Common myeloid progenitor, CD34-positive (primary cell): Measurements from ENCODE around the gene RAB25.
A peak's percentile ranks its signal among the peaks of the same experiment; 100 is the strongest.

Source experiments
- CTCF ChIA-PET: fragments of 350-600 bp; sonication (Branson Sonifier 250); formaldehyde crosslinking; loops from one replicate; lab custom pipeline; 2021; ENCODE audit warnings: antibody characterized with exemption; lab: Charles Lee
- POLR2A ChIA-PET: fragments of 350-600 bp; sonication (Branson Sonifier 250); formaldehyde crosslinking; loops from one replicate; lab custom pipeline; 2021; ENCODE audit warnings: antibody characterized with exemption; lab: Charles Lee
- DNase-seq, 3 donors: peaks; one replicate each; pipeline versions ENCODE4 v3.0.0 to v3.0.0-alpha.2; 2013
- H3K27ac ChIP-seq, 2 experiments: 1 replicate in 1 of 2; 2 replicates in 1 of 2; pipeline ENCODE4 v1.7.0; 2013; ENCODE audit warnings: inconsistent platforms in 2 of 2, low read length in 2 of 2, mild to moderate bottlenecking in 2 of 2, low read depth in 1 of 2, moderate library complexity in 1 of 2; ENCODE audit not compliant: severe bottlenecking in 2 of 2, insufficient read depth in 1 of 2, poor library complexity in 1 of 2
- H3K27me3 ChIP-seq, 5 experiments: replicated peaks in 2 of 5; 1 replicate in 3 of 5; 2 replicates in 2 of 5; pipeline versions ENCODE4 v1.6.1 to v1.7.0; 2013; ENCODE audit warnings: low read length in 4 of 5, mild to moderate bottlenecking in 2 of 5, moderate library complexity in 2 of 5, inconsistent platforms in 1 of 5; ENCODE audit not compliant: insufficient read depth in 5 of 5, control insufficient read depth in 4 of 5
- H3K36me3 ChIP-seq, 4 experiments: 1 replicate in 2 of 4; 2 replicates in 2 of 4; pipeline versions ENCODE4 v1.6.1 to v1.7.0; 2013; ENCODE audit warnings: low read length in 3 of 4, control low read depth in 1 of 4, mild to moderate bottlenecking in 1 of 4; ENCODE audit not compliant: control insufficient read depth in 4 of 4, insufficient read depth in 4 of 4
- H3K4me1 ChIP-seq, 4 experiments: 1 replicate in 3 of 4; 2 replicates in 1 of 4; pipeline versions ENCODE4 v1.6.1 to v1.7.1; 2013; ENCODE audit warnings: low read length in 3 of 4, mild to moderate bottlenecking in 3 of 4, control low read depth in 1 of 4, inconsistent platforms in 1 of 4, moderate library complexity in 1 of 4; ENCODE audit not compliant: control insufficient read depth in 4 of 4, insufficient read depth in 4 of 4; ENCODE audit errors: control extremely low read depth in 1 of 4
- H3K4me3 ChIP-seq, 7 experiments: 1 replicate in 4 of 7; 2 replicates in 3 of 7; pipeline versions ENCODE4 v1.5.1 to v1.7.0; 2013; ENCODE audit warnings: mild to moderate bottlenecking in 7 of 7, low read length in 6 of 7, moderate library complexity in 6 of 7, inconsistent platforms in 2 of 7, low read depth in 2 of 7, control low read depth in 1 of 7; ENCODE audit not compliant: insufficient read depth in 4 of 7, control insufficient read depth in 1 of 7; ENCODE audit errors: extremely low read depth in 1 of 7
- H3K9me3 ChIP-seq, 5 experiments: 1 replicate in 4 of 5; 2 replicates in 1 of 5; pipeline versions ENCODE4 v1.6.1 to v1.7.1; 2013; ENCODE audit warnings: low read length in 4 of 5, mild to moderate bottlenecking in 2 of 5, inconsistent platforms in 1 of 5, low read depth in 1 of 5, moderate library complexity in 1 of 5; ENCODE audit not compliant: control insufficient read depth in 4 of 5, insufficient read depth in 2 of 5; ENCODE audit errors: control extremely low read depth in 1 of 5
- WGBS: methylation state at CpG from one replicate; pipeline ENCODE4 v1.1.5; 2013; ENCODE audit not compliant: insufficient coverage; 5-methylcytosine and 5-hydroxymethylcytosine counted together

Gene RAB25

DNA sequence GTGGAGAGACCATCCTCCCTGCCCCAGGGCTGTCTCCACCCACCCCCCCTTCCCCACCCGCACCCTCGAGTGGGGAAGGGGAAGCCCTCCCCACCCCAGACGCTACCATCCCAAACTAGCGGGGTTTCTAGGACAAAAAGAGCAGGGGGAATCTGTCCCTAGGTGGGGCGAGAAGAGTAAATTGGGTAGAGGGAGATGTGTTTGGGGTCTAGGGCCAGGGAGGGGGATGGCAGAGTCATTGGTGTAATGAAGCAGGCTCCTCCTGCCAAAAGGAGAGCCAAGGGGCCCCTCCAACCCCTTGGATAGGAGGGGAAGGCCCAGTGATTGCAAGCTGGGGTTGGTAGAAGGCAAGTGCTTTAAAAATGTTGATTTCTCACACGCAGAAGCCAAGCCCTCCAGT lies 11.3 kb downstream of the RAB25 start:
- H3K4me1 ChIP-seq: peaks cover 0 to 29% (median 22%) of the 10 kb centered on the region in 4 experiments
- no peaks in the 10 kb centered on the region for H3K27me3 ChIP-seq
- no peak overlapping the region for H3K4me3 ChIP-seq
- no peak for DNase-seq
- peaks cover 0 to 5% (median 0%) of the 10 kb centered on the region in 4 experiments for H3K36me3 ChIP-seq
- ChIA-PET POLR2A (no interaction called here), CTCF (interaction anchor here (1.0 to 1.1 kb wide), 2 partner anchors 47 to 134 kb away, joined by 3 to 5 read pairs; no protein-coding TSS in a partner anchor)
- no peak overlapping the region for H3K27ac ChIP-seq
- no peaks in the 10 kb centered on the region for H3K9me3 ChIP-seq
- 100% methylated on average over 1 of the region's 6 CpGs for WGBS

DNA sequence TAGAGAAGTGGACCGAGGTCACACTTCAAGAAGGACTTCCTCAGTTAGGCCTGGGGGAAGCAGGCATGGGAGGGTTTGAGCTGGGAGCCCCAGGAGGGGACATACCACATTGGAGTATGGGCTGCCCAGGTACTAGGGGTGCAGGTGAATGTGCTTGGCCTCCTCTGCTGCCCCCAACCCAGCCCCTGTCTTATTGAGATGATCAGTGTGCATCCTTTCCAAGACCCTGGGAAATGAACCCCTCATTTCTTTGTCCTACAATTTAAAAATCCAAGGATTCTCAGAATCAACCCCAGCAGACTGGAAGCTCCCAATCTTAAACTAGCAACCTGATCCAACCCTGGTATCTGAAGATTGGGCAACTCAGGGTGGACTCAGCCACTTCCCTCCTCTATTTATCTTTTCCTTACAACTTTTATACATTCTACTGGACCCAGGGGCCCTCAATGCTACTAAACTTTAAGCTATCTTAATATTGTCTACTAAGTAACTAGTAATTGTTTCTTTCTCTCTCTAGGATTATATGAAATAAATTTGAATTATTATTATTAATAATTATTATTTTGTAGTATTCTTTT lies 12.2 kb downstream of the RAB25 start:
- POLR2A ChIA-PET: no interaction called here
- H3K27ac ChIP-seq: no peak overlapping the region

DNA sequence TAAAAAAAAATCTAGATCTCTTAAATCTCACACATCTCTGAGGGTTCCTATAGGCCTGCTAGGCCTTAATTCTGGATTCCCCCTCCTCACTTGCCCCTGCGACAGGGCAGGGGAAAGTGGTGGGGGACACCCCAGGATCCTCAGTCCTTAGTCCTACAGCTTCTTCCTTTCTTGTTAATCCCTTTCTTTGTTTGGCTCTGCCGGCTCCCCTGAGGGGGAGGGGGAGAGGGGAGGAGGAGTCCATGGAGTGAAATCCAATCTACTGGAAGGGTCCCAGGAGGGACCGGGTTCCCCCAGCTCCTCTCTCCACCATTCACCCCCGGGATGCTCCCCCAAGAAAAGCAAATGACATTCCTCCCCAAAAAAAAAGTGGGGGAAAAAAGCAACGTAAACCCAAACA lies 12.8 kb downstream of the RAB25 start:
- Histone ChIP-seq H3K4me3 (no peak overlapping the region), H3K27me3 (no peaks in the 10 kb centered on the region), H3K36me3 (peaks cover 0 to 8% (median 0%) of the 10 kb centered on the region in 4 experiments), H3K9me3 (no peaks in the 10 kb centered on the region), H3K4me1 (peaks cover 0 to 29% (median 22%) of the 10 kb centered on the region in 4 experiments), H3K27ac (no peak overlapping the region)
- ChIA-PET CTCF (interaction anchor here (0.6 to 1.4 kb wide), 5 partner anchors 9 to 393 kb away, joined by 3 to 4 read pairs (median 4); no protein-coding TSS in a partner anchor), POLR2A (no interaction called here)
- WGBS: no CpG with 5 or more reads among the region's 5 CpGs
- DNase-seq: no peak

More for the DNA sequence above, 12.2 kb downstream of the RAB25 start:
- H3K9me3 ChIP-seq: no peaks in the 10 kb centered on the region
- peaks cover 0 to 29% (median 22%) of the 10 kb centered on the region in 4 experiments for H3K4me1 ChIP-seq
- H3K4me3 ChIP-seq: no peak overlapping the region
- no peaks in the 10 kb centered on the region for H3K27me3 ChIP-seq
- DNase-seq: no peak
- peaks cover 0 to 8% (median 0%) of the 10 kb centered on the region in 4 experiments for H3K36me3 ChIP-seq
- CTCF ChIA-PET: interaction anchor here (0.6 to 1.4 kb wide), 5 partner anchors 8 to 393 kb away, joined by 3 to 4 read pairs (median 4); no protein-coding TSS in a partner anchor
- WGBS: 0% methylated on average over 1 of the region's 1 CpG

DNA sequence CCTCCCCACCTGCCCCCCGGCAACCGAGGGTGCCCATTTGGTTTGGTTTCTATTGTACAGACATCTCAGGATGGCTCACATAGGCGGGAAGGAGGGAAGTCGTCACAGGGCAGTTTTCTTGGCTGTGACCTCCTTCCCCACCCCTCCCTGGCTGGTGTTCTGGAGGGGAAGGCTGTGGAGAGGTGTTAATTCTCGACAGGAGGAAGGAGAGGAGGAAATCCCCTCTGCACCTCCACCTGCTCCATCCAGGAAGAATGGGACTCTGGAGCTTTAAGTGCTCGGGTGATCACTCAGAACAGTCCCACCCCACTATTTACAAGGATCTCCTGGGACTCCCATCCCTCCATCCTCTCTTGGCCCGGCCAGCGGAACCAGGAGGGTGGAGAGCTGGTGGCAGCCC lies 13.7 kb downstream of the RAB25 start:
- DNase-seq: no peak
- H3K4me3 ChIP-seq: no peak overlapping the region
- ChIA-PET POLR2A (interaction anchor here (0.7 kb wide), 1 partner anchor 281 kb away, joined by 3 read pairs; no protein-coding TSS in a partner anchor), CTCF (interaction anchor here (1.0 to 2.6 kb wide), 3 partner anchors 8 to 49 kb away, joined by 3 to 12 read pairs (median 3); no protein-coding TSS in a partner anchor)
- no peaks in the 10 kb centered on the region for H3K9me3 ChIP-seq
- H3K36me3 ChIP-seq: peaks cover 0 to 8% (median 0%) of the 10 kb centered on the region in 4 experiments
- peaks cover 0 to 28% (median 20%) of the 10 kb centered on the region in 4 experiments for H3K4me1 ChIP-seq
- no peaks in the 10 kb centered on the region for H3K27me3 ChIP-seq
- WGBS: 89% methylated on average over 1 of the region's 8 CpGs
- H3K27ac ChIP-seq: no peak overlapping the region

DNA sequence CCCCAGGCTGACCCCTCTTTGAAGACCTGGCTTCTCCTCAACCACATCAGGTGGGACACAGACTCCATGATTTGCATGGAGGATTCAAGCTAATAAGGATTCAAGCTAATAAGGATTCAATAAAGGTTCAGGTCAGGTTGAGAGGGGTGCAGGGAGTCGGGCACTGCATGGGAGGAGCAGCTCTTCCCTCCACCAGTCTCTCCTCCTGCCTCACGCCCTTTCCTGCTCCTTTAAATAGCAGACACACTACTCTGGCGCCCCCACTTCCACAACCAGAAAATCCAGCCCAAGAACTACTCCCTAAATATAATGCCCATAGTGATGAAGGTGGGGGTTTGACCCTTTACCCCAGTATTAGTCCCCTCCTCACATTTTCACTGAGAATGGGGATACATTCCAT lies 14.2 kb downstream of the RAB25 start:
- Histone ChIP-seq H3K27me3 (no peaks in the 10 kb centered on the region), H3K27ac (no peak overlapping the region), H3K4me1 (peaks cover 0 to 23% (median 18%) of the 10 kb centered on the region in 4 experiments), H3K9me3 (no peaks in the 10 kb centered on the region), H3K4me3 (no peak overlapping the region), H3K36me3 (peaks cover 0 to 8% (median 0%) of the 10 kb centered on the region in 4 experiments)
- CTCF ChIA-PET: interaction anchor here (0.9 to 2.6 kb wide), 5 partner anchors 9 to 49 kb away, joined by 3 to 12 read pairs (median 3); no protein-coding TSS in a partner anchor
- WGBS: no CpG with 5 or more reads among the region's 3 CpGs
- POLR2A ChIA-PET: interaction anchor here (0.6 to 0.7 kb wide), 2 partner anchors 124 to 280 kb away, joined by 3 read pairs; no protein-coding TSS in a partner anchor
- no peak for DNase-seq

DNA sequence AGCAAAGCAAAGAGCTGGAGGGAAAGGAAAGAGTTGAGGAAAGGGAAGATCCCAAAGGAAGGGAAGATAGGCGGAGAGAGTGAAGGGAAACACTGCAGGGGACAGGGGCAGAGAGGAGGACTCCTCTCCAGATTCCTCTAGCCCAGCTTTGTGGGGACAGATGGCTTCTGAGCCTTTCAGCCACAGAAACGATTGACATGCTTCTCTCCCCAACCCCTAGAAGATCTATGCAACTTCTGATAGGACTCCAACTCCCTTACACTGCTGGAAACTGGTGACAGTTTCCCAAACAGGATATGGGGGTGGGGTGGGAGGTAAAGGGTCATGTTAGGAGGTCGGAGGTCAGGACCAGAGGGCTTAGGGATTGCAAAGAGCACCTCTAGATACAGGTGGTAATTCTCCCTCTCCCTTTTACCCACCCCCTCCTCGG lies 14.8 kb downstream of the RAB25 start:
- POLR2A ChIA-PET: interaction anchor here (0.6 kb wide), 1 partner anchor 123 kb away, joined by 3 read pairs; no protein-coding TSS in a partner anchor
- Histone ChIP-seq H3K27ac (no peak overlapping the region), H3K4me3 (peak overlapping the region in 2 of 7 experiments; percentile 68 to 73), H3K9me3 (no peaks in the 10 kb centered on the region), H3K36me3 (peaks cover 0 to 8% (median 0%) of the 10 kb centered on the region in 4 experiments), H3K4me1 (peaks cover 0 to 27% (median 18%) of the 10 kb centered on the region in 4 experiments), H3K27me3 (no peaks in the 10 kb centered on the region)
- CTCF ChIA-PET: interaction anchor here (0.9 to 2.6 kb wide), 4 partner anchors 10 to 50 kb away, joined by 3 to 12 read pairs (median 4); no protein-coding TSS in a partner anchor
- WGBS: 100% methylated on average over 1 of the region's 4 CpGs
- no peak for DNase-seq
